H1 (cell line): ENCODE data around the gene ACE. TPM values are rescaled to one million over a fixed set of nuclear protein-coding genes. Genes with fewer than 3 reads are reported as not detected.

Source experiments
- FOSL1 ChIP-seq: IDR thresholded peaks from 2 replicates; pipeline ENCODE4 v1.6.1; 2011; ENCODE audit warnings: mild to moderate bottlenecking, low read depth, low read length, moderate library complexity; ENCODE audit not compliant: insufficient read depth
- SAP30 ChIP-seq: fragments of 300-600 bp; sonication (generic); IDR thresholded peaks from 2 replicates; pipeline ENCODE4 v1.7.1; 2012; ENCODE audit warnings: low read length, moderate library complexity, mild to moderate bottlenecking, inconsistent platforms; ENCODE audit not compliant: insufficient read depth, insufficient replicate concordance
- polyA plus RNA-seq, 7 experiments: library from polyadenylated mRNA; depleted of rRNA in 3 of 7; stranded (reverse) in 5 of 7; unstranded in 2 of 7; fragments of >200 nt in 5 of 7; fragments of 200-250 nt in 2 of 7; gene quantifications; 1 replicate in 5 of 7; 2 replicates in 1 of 7; 4 replicates in 1 of 7; pipeline versions ENCODE4 v1.2.1 to v1.2.3, GENCODE V29; 2011 to 2013; ENCODE audit warnings: missing spikeins in 2 of 7, mixed read lengths in 2 of 7
- total RNA-seq: library from RNA; stranded (reverse); fragmentation: NEBNext Ultra II Directional; extraction: Animal tissue kit (Norgen Biotek cat#: 25700); gene quantifications from 2 replicates; pipeline ENCODE4 v1.2.1, GENCODE V29; 2021

Gene ACE
- total and polyA plus RNA-seq, 2 of the 8 experiments (the other 6 are each of a cell fraction or from before 2014, with no cell fraction given) = 2.5 to 5.5 TPM

DNA sequence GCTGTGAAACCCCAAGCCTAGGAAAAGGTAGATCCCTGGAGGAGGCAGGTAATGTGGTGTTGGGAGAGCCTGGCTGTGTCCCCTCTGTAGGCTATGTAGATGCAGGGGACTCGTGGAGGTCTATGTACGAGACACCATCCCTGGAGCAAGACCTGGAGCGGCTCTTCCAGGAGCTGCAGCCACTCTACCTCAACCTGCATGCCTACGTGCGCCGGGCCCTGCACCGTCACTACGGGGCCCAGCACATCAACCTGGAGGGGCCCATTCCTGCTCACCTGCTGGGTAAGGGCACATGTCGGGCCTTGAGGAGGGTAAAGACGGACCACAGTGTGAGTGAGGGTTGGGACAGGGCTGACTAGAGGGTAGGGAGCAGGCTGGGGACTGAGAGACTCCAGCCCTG, 12.0 kb downstream of the ACE start (continued):
- no peak for TF ChIP-seq SAP30
- no peak for TF ChIP-seq FOSL1
- TF ChIP-seq, all 59 proteins: peak for 0
